Transverse colon (tissue), 4 donors: ENCODE data around the gene SPP1. TPM values are rescaled to one million over a fixed set of nuclear protein-coding genes. Genes with fewer than 3 reads are reported as not detected.

Experiments used
- DNase-seq: peaks from one replicate; pipeline ENCODE4 v3.0.0-alpha.2; 2019
- H3K27ac ChIP-seq, 4 donors: fragments of 200-600 bp; sonication (generic); 2 replicates each; pipeline ENCODE4 v1.5.1; 2016 to 2018; ENCODE audit warnings: inconsistent platforms in 4 of 4
- H3K27me3 ChIP-seq: fragments of 200-600 bp; sonication (generic); 2 replicates; pipeline ENCODE4 v1.5.1; 2017; ENCODE audit warnings: inconsistent platforms
- H3K36me3 ChIP-seq, 4 donors: fragments of 200-600 bp; sonication (generic); 2 replicates each; pipeline ENCODE4 v1.5.1; 2017 to 2019; ENCODE audit warnings: inconsistent platforms in 4 of 4
- H3K4me1 ChIP-seq, 4 donors: fragments of 200-600 bp; sonication (generic); 2 replicates each; pipeline ENCODE4 v1.5.1; 2017 to 2020; ENCODE audit warnings: inconsistent platforms in 4 of 4
- H3K4me3 ChIP-seq, 4 donors: fragments of 200-600 bp; sonication (generic); 1 replicate in 1 of 4; 2 replicates in 3 of 4; pipeline versions ENCODE4 v1.5.1 to v1.6.1; 2017 to 2019; ENCODE audit warnings: inconsistent platforms in 4 of 4
- H3K9me3 ChIP-seq, 2 donors: fragments of 200-600 bp; sonication (generic); 2 replicates each; pipeline ENCODE4 v1.5.1; 2017 to 2019; ENCODE audit warnings: inconsistent platforms in 2 of 2
- EP300 ChIP-seq: sonication (generic); formaldehyde crosslinking; IDR thresholded peaks from one replicate; pipeline ENCODE4 v1.6.1; 2017; ENCODE audit warnings: antibody characterized with exemption, low read depth
- POLR2A ChIP-seq: fragments of 450-650 bp; IDR thresholded peaks from one replicate; pipeline ENCODE4 v1.6.1; 2016; ENCODE audit warnings: antibody characterized with exemption, mild to moderate bottlenecking, moderate library complexity
- POLR2AphosphoS5 ChIP-seq, 3 donors: sonication (generic); formaldehyde crosslinking; IDR thresholded peaks; one replicate each; pipeline ENCODE4 v1.6.1; 2016; ENCODE audit warnings: antibody characterized with exemption in 3 of 3
- WGBS, 2 donors: methylation state at CpG; one replicate each; pipeline ENCODE4 v1.1.5; 2018; ENCODE audit warnings: low coverage in 1 of 2; 5-methylcytosine and 5-hydroxymethylcytosine counted together
- in situ Hi-C, 4 donors: fragments of 200-750 bp; cut with MboI; loops; one replicate each; pipeline versions ENCODE4 v1.15.0 to v1.15.1; 2017; ENCODE audit warnings: low sequenced_read_pairs in 3 of 4, low pct_ligation_motif_present in 1 of 4, low pct_unique_long_range_greater_than_20kb in 1 of 4
- intact Hi-C: fragments of 100-400 bp; cut with DNase I; formaldehyde crosslinking; loops from one replicate; pipeline ENCODE4 v1.15.1; 2023; ENCODE audit warnings: low total_unique reads
- small RNA-seq, 4 donors: library from RNA; depleted of rRNA; stranded (forward); fragments of <200 nt; gene quantifications; one replicate each; pipeline ENCODE3, GENCODE V24; 2016
- total RNA-seq, 4 donors: library from RNA; depleted of rRNA; stranded (reverse); fragments of >200 nt; gene quantifications; one replicate each; pipeline ENCODE4 v1.1.0, GENCODE V29; 2016
- TF ChIP-seq, protein P1 (sequence below), 5 experiments: fragments of 200-600 bp in 3 of 5; fragments of 450-650 bp in 2 of 5; sonication (generic) in 3 of 5; IDR thresholded peaks; 1 replicate in 2 of 5; 2 replicates in 3 of 5; pipeline ENCODE4 v1.5.1; 2016 to 2017; ENCODE audit warnings: antibody characterized with exemption in 5 of 5, inconsistent platforms in 3 of 5, mild to moderate bottlenecking in 2 of 5, moderate library complexity in 1 of 5

Gene SPP1
- total RNA-seq, 4 donors from 2014 or later: 5.6 to 23.5 (median 13.7) TPM

GRCh38 chr4:88029556-88029955 is 54.0 kb downstream of the SPP1 start:
- H3K4me3 ChIP-seq: no peak overlapping the region
- H3K36me3 ChIP-seq: peaks cover 0 to 7% (median 0%) of the 10 kb centered on the region in 4 donors
- no peak for DNase-seq
- H3K27ac ChIP-seq: no peak overlapping the region
- H3K9me3 ChIP-seq: peaks cover 0 to 6% of the 10 kb centered on the region in 2 donors
- H3K4me1 ChIP-seq: peaks cover 0 to 9% (median 0%) of the 10 kb centered on the region in 4 donors
- H3K27me3 ChIP-seq: no peaks in the 10 kb centered on the region
- intact Hi-C loops: no loop called here
- in situ Hi-C loops: loop anchor here in 3 of 4 donors (5.0 to 25.0 kb wide), 3 partner anchors 183 to 483 kb away; partner anchors contain the start of genes HERC6 (in 1 of the 3) and PYURF (in 1 of the 3)
- TF ChIP-seq POLR2AphosphoS5 (IDR thresholded peaks at IDR 0.05): no peak
- no peak for TF ChIP-seq POLR2A
- TF ChIP-seq, protein P1, sequence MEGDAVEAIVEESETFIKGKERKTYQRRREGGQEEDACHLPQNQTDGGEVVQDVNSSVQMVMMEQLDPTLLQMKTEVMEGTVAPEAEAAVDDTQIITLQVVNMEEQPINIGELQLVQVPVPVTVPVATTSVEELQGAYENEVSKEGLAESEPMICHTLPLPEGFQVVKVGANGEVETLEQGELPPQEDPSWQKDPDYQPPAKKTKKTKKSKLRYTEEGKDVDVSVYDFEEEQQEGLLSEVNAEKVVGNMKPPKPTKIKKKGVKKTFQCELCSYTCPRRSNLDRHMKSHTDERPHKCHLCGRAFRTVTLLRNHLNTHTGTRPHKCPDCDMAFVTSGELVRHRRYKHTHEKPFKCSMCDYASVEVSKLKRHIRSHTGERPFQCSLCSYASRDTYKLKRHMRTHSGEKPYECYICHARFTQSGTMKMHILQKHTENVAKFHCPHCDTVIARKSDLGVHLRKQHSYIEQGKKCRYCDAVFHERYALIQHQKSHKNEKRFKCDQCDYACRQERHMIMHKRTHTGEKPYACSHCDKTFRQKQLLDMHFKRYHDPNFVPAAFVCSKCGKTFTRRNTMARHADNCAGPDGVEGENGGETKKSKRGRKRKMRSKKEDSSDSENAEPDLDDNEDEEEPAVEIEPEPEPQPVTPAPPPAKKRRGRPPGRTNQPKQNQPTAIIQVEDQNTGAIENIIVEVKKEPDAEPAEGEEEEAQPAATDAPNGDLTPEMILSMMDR (IDR thresholded peaks at IDR 0.05): no peak
- TF ChIP-seq EP300: no peak
- WGBS, 2 donors: 95 to 98% methylated on average over 3 of the region's 3 CpGs

GRCh38 chr4:88030565-88031310 is 55.2 kb downstream of the SPP1 start:
- no peak overlapping the region for H3K27ac ChIP-seq
- no peak overlapping the region for H3K4me3 ChIP-seq
- in situ Hi-C loops: loop anchor here (10.0 to 25.0 kb wide), 4 partner anchors 184 to 484 kb away; partner anchors contain the start of genes HERC6 (in 1 of the 4) and PYURF (in 1 of the 4)
- intact Hi-C loops: loop anchor here (5.0 kb wide), 1 partner anchor 182 kb away; no protein-coding TSS in a partner anchor
- DNase-seq: no peak
- peaks cover 0 to 2% (median 0%) of the 10 kb centered on the region in 4 donors for H3K36me3 ChIP-seq
- H3K9me3 ChIP-seq: peaks cover 0 to 4% of the 10 kb centered on the region in 2 donors
- WGBS, 2 donors: 88 to 100% methylated on average over 3 to 12 of the region's 12 CpGs
- TF ChIP-seq POLR2AphosphoS5 (IDR thresholded peaks at IDR 0.05) (no peak), EP300 (no peak), POLR2A (no peak)
- TF ChIP-seq, protein P1 (IDR thresholded peaks at IDR 0.05): no peak
- peaks cover 0 to 9% (median 0%) of the 10 kb centered on the region in 4 donors for H3K4me1 ChIP-seq
- H3K27me3 ChIP-seq: no peaks in the 10 kb centered on the region

Small RNAs within 50 kb of the gene (small RNA-seq; reads per million reads assigned to genes)
- 0 reads per million in 4 donors for gene RNU1-36P

Other genes starting within 250 kb of the SPP1 start
- not detected for gene IBSP, start 176.2 kb upstream of the SPP1 start, total RNA-seq
- not detected for gene MEPE, start 142.7 kb upstream of the SPP1 start, total RNA-seq
- 10 to 100 TPM; 15.7 to 48.0 (median 21.5) TPM for gene PKD2, start 31.9 kb downstream of the SPP1 start, total RNA-seq
- 10 to 100 TPM in 3 of 4 donors, 1 to 10 TPM in 1; 5.6 to 36.6 (median 21.4) TPM for gene ABCG2, start 182.9 kb downstream of the SPP1 start, total RNA-seq